Measurements from ENCODE around the gene MMP7. TPM values are rescaled to one million over a fixed set of nuclear protein-coding genes. Genes with fewer than 3 reads are reported as not detected.

MMP7 gene
- total RNA-seq, 4 donors from 2014 or later: not detected

- TF ChIP-seq CTCF (IDR thresholded peaks at IDR 0.05) (no peak), EP300 (IDR thresholded peaks at IDR 0.05) (no peak), POLR2A (IDR thresholded peaks at IDR 0.05) (no peak)
- WGBS, 2 donors: 47 to 61% methylated on average over 2 of the region's 2 CpGs
Observed at GRCh38 chr11:102527684-102528083, 2.9 kb downstream of the MMP7 start.

DNA sequence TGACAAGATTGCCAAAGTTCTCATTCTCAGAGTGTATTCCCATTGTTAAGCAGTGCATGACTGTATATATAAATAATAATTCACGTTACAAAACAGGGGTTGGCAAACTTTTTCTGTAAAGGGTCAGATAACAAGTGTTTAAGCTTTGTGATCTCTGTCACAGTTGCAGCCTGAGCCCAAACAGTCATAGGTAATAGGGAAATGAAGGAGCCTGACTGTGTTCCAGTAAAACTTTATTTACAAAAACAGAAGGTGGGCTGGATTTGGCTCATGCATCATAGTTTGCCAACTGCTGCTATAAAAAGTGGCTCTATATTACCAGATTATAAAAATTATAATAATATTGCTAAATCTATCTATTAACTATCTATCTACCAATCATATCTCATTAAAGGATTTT lies 3.5 kb downstream of the MMP7 start:
- TF ChIP-seq CTCF (IDR thresholded peaks at IDR 0.05) (no peak), EP300 (IDR thresholded peaks at IDR 0.05) (no peak), POLR2A (IDR thresholded peaks at IDR 0.05) (no peak)
- Histone ChIP-seq H3K27me3 (no peaks in the 10 kb centered on the region), H3K27ac (no peak overlapping the region), H3K4me1 (no peaks in the 10 kb centered on the region), H3K36me3 (no peaks in the 10 kb centered on the region), H3K9me3 (no peaks in the 10 kb centered on the region), H3K4me3 (no peak overlapping the region)
- DNase-seq (ENCODE audit: low spot score in 2 of 2): no peak
- WGBS, 2 donors: 84 to 96% methylated on average over 1 of the region's 1 CpG

More at GRCh38 chr11:102527684-102528083, 2.9 kb downstream of the MMP7 start:
- H3K27ac ChIP-seq: no peak overlapping the region
- no peaks in the 10 kb centered on the region for H3K36me3 ChIP-seq
- no peaks in the 10 kb centered on the region for H3K27me3 ChIP-seq
- no peak overlapping the region for H3K4me3 ChIP-seq
- H3K4me1 ChIP-seq: no peaks in the 10 kb centered on the region
- no peaks in the 10 kb centered on the region for H3K9me3 ChIP-seq
- no peak for DNase-seq (ENCODE audit: low spot score in 2 of 2)

DNA sequence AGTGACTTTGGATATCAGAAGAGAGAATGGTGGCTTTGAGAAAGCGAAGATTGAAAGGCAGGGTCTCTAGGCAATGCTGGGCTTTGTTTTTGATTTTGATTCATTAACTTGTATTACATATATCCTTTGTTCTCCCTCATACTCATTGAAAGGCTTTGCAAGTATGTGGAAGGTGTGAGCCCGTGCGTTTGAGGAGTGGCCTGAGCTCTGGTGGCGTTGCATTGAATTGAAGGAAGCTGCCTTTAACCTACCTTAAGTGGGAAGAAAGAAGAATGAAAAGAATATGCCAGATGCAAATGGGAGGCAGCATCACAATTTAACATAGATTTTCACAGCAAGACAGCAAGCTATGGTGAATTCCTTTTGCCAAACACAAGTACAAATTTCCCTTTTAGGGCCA lies 6.7 kb downstream of the MMP7 start:
- no peaks in the 10 kb centered on the region for H3K36me3 ChIP-seq
- H3K4me3 ChIP-seq: no peak overlapping the region
- H3K9me3 ChIP-seq: no peaks in the 10 kb centered on the region
- no peaks in the 10 kb centered on the region for H3K4me1 ChIP-seq
- DNase-seq (ENCODE audit: low spot score in 2 of 2): no peak
- 72 to 84% methylated on average over 4 of the region's 4 CpGs for WGBS, 2 donors
- no peak overlapping the region for H3K27ac ChIP-seq
- no peaks in the 10 kb centered on the region for H3K27me3 ChIP-seq
- TF ChIP-seq POLR2A (IDR thresholded peaks at IDR 0.05): no peak
- no peak for TF ChIP-seq EP300 (IDR thresholded peaks at IDR 0.05)

DNA sequence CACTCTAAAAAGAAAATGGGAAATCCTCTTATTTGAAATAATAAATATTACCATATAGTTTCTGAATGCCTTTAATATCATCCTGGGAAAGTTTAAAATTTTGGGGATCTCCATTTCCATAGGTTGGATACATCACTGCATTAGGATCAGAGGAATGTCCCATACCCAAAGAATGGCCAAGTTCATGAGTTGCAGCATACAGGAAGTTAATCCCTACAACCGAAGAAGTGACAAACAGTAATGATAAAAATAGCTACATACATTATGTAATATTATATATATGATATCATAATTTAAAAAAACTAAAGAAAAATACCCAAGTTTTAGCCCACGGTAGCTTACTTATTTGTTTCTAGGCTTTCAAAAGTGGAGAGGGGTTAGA lies 7.4 kb downstream of the MMP7 start:
- Histone ChIP-seq H3K36me3 (no peaks in the 10 kb centered on the region), H3K4me3 (no peak overlapping the region), H3K27me3 (no peaks in the 10 kb centered on the region), H3K9me3 (no peaks in the 10 kb centered on the region), H3K27ac (no peak overlapping the region), H3K4me1 (no peaks in the 10 kb centered on the region)
- no peak for DNase-seq (ENCODE audit: low spot score in 2 of 2)
- TF ChIP-seq EP300 (IDR thresholded peaks at IDR 0.05) (no peak), CTCF (IDR thresholded peaks at IDR 0.05) (no peak), POLR2A (IDR thresholded peaks at IDR 0.05) (no peak)
- WGBS, 2 donors: 61 to 63% methylated on average over 2 of the region's 2 CpGs

GRCh38 chr11:102522312-102523188 lies 8.0 kb downstream of the MMP7 start:
- H3K27me3 ChIP-seq: no peaks in the 10 kb centered on the region
- H3K4me1 ChIP-seq: no peaks in the 10 kb centered on the region
- DNase-seq (ENCODE audit: low spot score in 2 of 2): no peak
- H3K36me3 ChIP-seq: no peaks in the 10 kb centered on the region
- no peak overlapping the region for H3K27ac ChIP-seq
- 63 to 69% methylated on average over 5 of the region's 5 CpGs for WGBS, 2 donors
- no peaks in the 10 kb centered on the region for H3K9me3 ChIP-seq
- no peak overlapping the region for H3K4me3 ChIP-seq
- TF ChIP-seq POLR2A (IDR thresholded peaks at IDR 0.05): no peak
- no peak for TF ChIP-seq EP300 (IDR thresholded peaks at IDR 0.05)
- TF ChIP-seq CTCF (IDR thresholded peaks at IDR 0.05): no peak
